ENCODE data around the gene TMEM119. TPM values are rescaled to one million over a fixed set of nuclear protein-coding genes. Genes with fewer than 3 reads are reported as not detected.
"Not testable (repeated sequence)": the region's sequence is repeated elsewhere in the genome, so short reads cannot be mapped to it uniquely, and the experiment has no call there.

Gene TMEM119
- total RNA-seq, 4 donors from 2014 or later, result 9.0 to 48.8 (median 42.3) TPM

- Histone ChIP-seq H3K4me1 (peaks cover 0 to 27% (median 6%) of the 10 kb centered on the region in 4 donors), H3K4me3 (no peak overlapping the region), H3K36me3 (no peaks in the 10 kb centered on the region), H3K27ac (no peak overlapping the region), H3K9me3 (peaks cover 0 to 1% (median 0%) of the 10 kb centered on the region in 4 donors), H3K27me3 (no peaks in the 10 kb centered on the region)
- 80 to 91% methylated on average over 3 of the region's 3 CpGs for whole genome bisulfite sequencing, 2 donors
- TF ChIP-seq EP300 (IDR thresholded peaks at IDR 0.05) (no peak), POLR2A (IDR thresholded peaks at IDR 0.05) (no peak)
- TF ChIP-seq, protein P1, sequence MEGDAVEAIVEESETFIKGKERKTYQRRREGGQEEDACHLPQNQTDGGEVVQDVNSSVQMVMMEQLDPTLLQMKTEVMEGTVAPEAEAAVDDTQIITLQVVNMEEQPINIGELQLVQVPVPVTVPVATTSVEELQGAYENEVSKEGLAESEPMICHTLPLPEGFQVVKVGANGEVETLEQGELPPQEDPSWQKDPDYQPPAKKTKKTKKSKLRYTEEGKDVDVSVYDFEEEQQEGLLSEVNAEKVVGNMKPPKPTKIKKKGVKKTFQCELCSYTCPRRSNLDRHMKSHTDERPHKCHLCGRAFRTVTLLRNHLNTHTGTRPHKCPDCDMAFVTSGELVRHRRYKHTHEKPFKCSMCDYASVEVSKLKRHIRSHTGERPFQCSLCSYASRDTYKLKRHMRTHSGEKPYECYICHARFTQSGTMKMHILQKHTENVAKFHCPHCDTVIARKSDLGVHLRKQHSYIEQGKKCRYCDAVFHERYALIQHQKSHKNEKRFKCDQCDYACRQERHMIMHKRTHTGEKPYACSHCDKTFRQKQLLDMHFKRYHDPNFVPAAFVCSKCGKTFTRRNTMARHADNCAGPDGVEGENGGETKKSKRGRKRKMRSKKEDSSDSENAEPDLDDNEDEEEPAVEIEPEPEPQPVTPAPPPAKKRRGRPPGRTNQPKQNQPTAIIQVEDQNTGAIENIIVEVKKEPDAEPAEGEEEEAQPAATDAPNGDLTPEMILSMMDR (IDR thresholded peaks at IDR 0.05), result no peak
- no peak for DNase-seq (ENCODE audit: low spot score in 2 of 2)
These were observed 23.3 kb upstream of the TMEM119 start for GRCh38 chr12:108621161-108621560.

DNA sequence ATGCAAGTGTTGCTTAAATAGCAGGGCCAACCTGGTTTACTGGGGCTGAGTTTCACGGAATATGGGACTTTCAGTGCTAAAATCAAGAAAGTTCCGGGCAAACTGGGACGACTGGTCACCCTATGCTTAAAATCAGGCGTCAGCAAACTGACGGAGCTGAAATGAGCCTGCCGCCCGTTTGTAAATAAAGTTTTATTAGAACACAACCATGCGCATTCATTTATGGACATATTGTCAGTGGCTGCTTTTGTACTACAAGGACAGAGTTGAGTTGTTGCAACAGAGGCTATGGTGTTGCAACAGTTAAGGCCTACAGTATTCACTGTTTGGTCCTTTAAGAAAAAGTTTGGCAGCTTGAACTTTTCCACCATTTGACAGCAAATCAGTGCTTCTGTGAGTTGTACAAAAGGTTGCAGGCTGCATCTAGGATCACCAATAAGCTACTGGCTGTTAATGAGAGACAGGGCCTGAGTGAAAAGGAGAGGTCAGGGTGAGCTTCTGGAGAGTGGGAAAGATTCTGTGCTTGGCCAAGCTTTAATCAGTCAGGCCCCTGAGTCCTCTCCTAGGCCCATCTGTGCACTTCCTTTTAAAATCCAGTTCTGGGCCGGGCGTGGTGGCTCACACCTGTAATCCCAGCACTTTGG lies 22.5 kb upstream of the TMEM119 start:
- DNase-seq (ENCODE audit: low spot score in 2 of 2), result no peak
- 94 to 95% methylated on average over 10 of the region's 10 CpGs for WGBS, 2 donors
- Histone ChIP-seq H3K36me3 (no peaks in the 10 kb centered on the region), H3K9me3 (peaks cover 0 to 6% (median 0%) of the 10 kb centered on the region in 4 donors), H3K27ac (no peak overlapping the region), H3K27me3 (no peaks in the 10 kb centered on the region), H3K4me3 (no peak overlapping the region), H3K4me1 (peaks cover 0 to 27% (median 6%) of the 10 kb centered on the region in 4 donors)
- TF ChIP-seq EP300 (IDR thresholded peaks at IDR 0.05) (peak in 1 of 2 donors; percentile 12), POLR2A (IDR thresholded peaks at IDR 0.05) (no peak)

- 81 to 86% methylated on average over 14 of the region's 14 CpGs for WGBS, 2 donors
- TF ChIP-seq EP300 (IDR thresholded peaks at IDR 0.05) (no peak), POLR2A (IDR thresholded peaks at IDR 0.05) (no peak)
- TF ChIP-seq, protein P1 (IDR thresholded peaks at IDR 0.05), result no peak
- Histone ChIP-seq H3K27ac (no peak overlapping the region), H3K27me3 (no peaks in the 10 kb centered on the region), H3K4me1 (peaks cover 0 to 27% (median 6%) of the 10 kb centered on the region in 4 donors), H3K36me3 (no peaks in the 10 kb centered on the region), H3K4me3 (no peak overlapping the region), H3K9me3 (peaks cover 0 to 6% (median 0%) of the 10 kb centered on the region in 4 donors)
- no peak for DNase-seq (ENCODE audit: low spot score in 2 of 2)
These were observed 21.7 kb upstream of the TMEM119 start for GRCh38 chr12:108619369-108620160.

GRCh38 chr12:108618953-108619274 lies 21.0 kb upstream of the TMEM119 start:
- not testable (repeated sequence) for H3K36me3 ChIP-seq; H3K4me3 ChIP-seq; DNase-seq (ENCODE audit: low spot score in 2 of 2); H3K27ac ChIP-seq; H3K9me3 ChIP-seq; H3K27me3 ChIP-seq
- 74 to 82% methylated on average over 4 of the region's 4 CpGs for WGBS, 2 donors
- H3K4me1 ChIP-seq, result peaks cover 0 to 27% (median 6%) of the 10 kb centered on the region in 4 donors

DNA sequence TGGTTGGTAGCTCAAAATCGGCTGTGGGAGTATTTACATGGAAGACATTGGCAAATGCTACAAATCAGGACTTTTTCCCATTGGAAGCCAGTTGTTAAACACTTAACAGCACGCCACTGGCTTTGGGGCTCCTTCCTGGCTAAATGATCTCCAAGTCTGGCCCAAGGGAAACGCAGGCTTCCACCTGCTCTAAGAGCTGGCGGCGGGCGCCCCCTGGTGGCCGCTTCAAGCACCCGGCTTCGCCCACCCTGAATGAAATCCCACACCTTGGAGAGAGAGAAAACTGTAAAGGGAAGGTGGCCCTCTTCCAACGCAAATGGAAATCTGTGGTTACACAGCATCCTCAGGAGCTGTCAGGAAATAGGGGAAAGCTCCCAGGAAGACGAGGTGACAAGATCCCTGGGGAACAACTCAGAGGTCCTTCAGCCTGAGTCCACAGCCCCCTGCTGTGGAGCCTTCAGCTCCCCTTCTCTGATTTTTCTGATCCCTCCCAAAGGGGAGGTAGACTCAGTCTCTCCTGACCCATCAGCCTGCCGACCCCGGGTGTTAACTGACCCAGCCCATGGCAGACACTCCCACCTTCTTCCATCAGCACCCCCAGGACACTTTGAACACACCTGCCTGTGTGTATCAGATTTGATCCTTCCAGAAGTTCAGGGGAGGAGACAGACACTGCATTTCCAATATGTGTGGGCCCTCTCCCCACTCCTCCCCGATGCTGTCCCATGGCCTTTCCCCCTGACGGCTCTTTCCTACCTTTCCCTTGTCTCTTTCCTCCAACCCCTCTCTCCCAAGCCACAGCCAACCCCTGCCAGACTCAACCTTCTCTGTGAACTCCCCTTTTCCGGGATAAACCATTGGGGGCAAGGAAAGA lies 20.4 kb upstream of the TMEM119 start:
- WGBS, 2 donors, result 11 to 12% methylated on average over 16 of the region's 16 CpGs
- H3K9me3 ChIP-seq, result peaks cover 0 to 6% (median 0%) of the 10 kb centered on the region in 4 donors
- peak; percentile 68 to 75 for DNase-seq (ENCODE audit: low spot score in 2 of 2)
- H3K36me3 ChIP-seq, result no peaks in the 10 kb centered on the region
- peak overlapping the region in 1 of 4 donors; percentile 31 for H3K27ac ChIP-seq
- no peak overlapping the region for H3K4me3 ChIP-seq
- H3K4me1 ChIP-seq, result peaks cover 0 to 31% (median 6%) of the 10 kb centered on the region in 4 donors
- H3K27me3 ChIP-seq, result no peaks in the 10 kb centered on the region
- TF ChIP-seq, protein P1 (IDR thresholded peaks at IDR 0.05), result peak; percentile 90 to 97 (median 95)
- peak in 1 of 2 donors; percentile 48 for TF ChIP-seq EP300 (IDR thresholded peaks at IDR 0.05)
- TF ChIP-seq POLR2A (IDR thresholded peaks at IDR 0.05), result no peak

All from tibial nerve (tissue), 4 donors.